Fibroblast of villous mesenchyme (primary cell): ENCODE results near the gene GCGR. TPM values are rescaled to one million over a fixed set of nuclear protein-coding genes. Genes with fewer than 3 reads are reported as not detected.
A peak's percentile ranks its signal among the peaks of the same experiment; 100 is the strongest.

Experiments used
- DNase-seq: peaks from one replicate; pipeline ENCODE4 v3.0.0-alpha.2; 2010; ENCODE audit warnings: low read depth
- H3K4me3 ChIP-seq: 2 replicates; pipeline ENCODE4 v1.5.1; 2011; ENCODE audit warnings: low read depth, mild to moderate bottlenecking, low read length
- total RNA-seq: library from RNA; depleted of rRNA; stranded (reverse); fragments of >200 nt; gene quantifications from 2 replicates; pipeline ENCODE4 v1.2.3, GENCODE V29; 2012
- TF ChIP-seq, protein P1 (sequence below): IDR thresholded peaks from 2 replicates; pipeline ENCODE4 v1.5.1; 2012; ENCODE audit warnings: low read depth, mild to moderate bottlenecking, low read length; ENCODE audit not compliant: insufficient read depth

GCGR gene
- total RNA-seq, 1 donor, result not detected

- DNase-seq, result no peak
- no peak overlapping the region for H3K4me3 ChIP-seq
- TF ChIP-seq, protein P1, sequence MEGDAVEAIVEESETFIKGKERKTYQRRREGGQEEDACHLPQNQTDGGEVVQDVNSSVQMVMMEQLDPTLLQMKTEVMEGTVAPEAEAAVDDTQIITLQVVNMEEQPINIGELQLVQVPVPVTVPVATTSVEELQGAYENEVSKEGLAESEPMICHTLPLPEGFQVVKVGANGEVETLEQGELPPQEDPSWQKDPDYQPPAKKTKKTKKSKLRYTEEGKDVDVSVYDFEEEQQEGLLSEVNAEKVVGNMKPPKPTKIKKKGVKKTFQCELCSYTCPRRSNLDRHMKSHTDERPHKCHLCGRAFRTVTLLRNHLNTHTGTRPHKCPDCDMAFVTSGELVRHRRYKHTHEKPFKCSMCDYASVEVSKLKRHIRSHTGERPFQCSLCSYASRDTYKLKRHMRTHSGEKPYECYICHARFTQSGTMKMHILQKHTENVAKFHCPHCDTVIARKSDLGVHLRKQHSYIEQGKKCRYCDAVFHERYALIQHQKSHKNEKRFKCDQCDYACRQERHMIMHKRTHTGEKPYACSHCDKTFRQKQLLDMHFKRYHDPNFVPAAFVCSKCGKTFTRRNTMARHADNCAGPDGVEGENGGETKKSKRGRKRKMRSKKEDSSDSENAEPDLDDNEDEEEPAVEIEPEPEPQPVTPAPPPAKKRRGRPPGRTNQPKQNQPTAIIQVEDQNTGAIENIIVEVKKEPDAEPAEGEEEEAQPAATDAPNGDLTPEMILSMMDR, result no peak
Measured at GRCh38 chr17:81828656-81829055, 24.7 kb downstream of the GCGR start.

DNA sequence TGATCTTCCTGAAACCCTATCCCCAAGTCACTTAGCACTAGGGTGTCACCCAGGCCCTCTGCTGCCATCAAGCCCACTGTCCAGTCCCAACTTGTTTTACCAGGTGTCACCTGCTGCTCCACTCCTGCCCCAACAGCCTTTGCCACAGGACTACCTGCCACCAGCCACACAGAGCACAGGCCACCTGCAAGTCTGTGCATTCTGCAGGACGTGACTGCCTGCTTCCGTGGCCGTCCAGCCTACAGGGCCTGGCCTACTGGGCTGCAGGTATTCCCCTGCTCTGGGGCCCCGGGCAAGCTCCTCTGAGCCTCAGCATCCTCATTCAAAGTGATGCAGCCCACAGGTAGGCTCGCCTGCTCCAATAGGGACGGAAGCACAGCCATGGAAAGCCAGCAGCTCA lies 25.9 kb downstream of the GCGR start:
- no peak overlapping the region for H3K4me3 ChIP-seq
- TF ChIP-seq, protein P1, result no peak
- no peak for DNase-seq

DNA sequence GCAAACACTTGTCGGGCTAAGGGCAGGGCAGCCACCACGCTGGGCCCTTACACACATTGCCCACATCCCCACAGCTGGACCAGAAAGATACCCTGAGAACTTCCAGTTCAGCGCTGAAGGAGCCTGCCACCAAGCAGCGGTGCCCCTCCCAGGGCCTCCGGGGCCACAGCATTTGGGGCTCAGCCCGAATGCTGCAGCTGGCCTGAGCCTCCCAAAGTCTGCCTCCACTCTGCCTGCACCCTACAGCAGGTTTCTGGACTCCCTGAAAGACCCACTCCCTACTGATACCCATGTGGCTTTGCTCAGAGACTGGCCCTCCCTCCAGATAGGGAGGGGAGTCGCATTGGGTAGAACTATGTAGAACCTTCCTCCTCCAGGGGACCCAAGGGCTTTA lies 27.6 kb downstream of the GCGR start:
- DNase-seq, result no peak
- peak overlapping the region; percentile 74 for H3K4me3 ChIP-seq
- TF ChIP-seq, protein P1, result no peak

DNA sequence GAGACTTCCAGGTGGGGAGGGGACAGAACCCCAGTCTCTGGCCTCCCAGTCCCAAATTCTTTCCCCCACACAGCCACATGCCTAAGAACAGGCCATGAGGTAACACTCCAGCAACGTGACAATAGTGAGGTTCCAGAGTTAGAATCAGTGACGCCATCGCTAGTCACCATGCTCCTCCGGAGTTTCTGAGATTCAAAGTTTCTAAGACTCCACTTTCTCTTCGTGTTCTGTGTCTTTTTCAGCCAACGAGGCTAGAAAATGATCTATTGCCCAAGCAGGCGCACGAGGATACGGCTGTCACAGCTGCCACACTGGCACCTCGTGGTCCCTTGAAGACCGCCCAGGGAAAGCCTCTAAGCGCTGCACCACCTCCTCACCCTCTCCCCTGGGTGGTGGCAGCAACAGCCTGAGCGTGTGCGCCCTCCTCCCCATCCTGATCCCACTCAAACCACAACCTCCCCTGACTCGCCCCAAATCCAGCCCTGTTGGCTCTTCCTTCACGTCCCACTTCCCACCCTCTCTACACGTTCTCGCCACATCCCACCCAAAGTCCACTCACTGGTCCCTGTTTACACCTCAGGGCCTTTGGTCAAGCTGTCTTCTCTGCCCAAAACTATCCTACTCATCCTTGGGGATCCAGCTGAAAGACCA lies 28.1 kb downstream of the GCGR start:
- peak; percentile 49 for DNase-seq
- H3K4me3 ChIP-seq, result peak overlapping the region; percentile 74
- TF ChIP-seq, protein P1, result no peak

DNA sequence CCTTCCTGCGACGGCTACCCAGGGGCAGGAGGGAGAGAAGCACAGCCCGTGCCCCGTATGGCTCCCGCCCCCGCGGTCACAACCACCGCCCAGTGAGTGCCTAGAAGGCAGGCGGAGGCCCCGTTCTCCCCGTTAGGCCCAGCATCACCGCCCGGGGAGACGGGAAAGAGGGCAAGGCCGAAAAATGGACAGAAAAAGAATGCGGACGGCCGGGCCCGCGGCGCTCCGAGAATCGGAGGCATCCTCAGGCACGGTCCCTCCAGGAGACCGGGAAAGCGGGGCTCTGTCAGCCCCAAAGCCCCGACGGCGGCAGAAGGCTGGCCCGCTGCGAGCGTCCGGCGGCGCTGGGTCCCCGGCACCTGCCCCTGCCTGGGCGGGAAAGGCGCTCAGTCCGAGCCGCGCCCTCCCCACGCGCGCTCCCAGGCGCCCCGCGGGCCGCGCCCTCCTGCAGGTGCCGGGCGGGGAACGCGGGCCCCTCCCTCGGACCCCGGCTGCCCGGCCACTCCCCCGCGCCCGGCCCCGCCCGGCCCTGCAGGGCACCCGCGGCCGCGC lies 28.7 kb downstream of the GCGR start:
- TF ChIP-seq, protein P1, result no peak
- DNase-seq, result peak; percentile 27
- peak overlapping the region; percentile 74 for H3K4me3 ChIP-seq

GRCh38 chr17:81833160-81833920 lies 29.4 kb downstream of the GCGR start, which contains the start of gene MCRIP1:
Gene MCRIP1 (minus strand): TSS chr17:81833291. CDS start chr17:81824506, 8,785 bp downstream.
- TF ChIP-seq, protein P1, result no peak
- peak within 1 kb of the TSS; percentile 79 for H3K4me3 ChIP-seq
- peak; percentile 95 for DNase-seq
